Measurements from ENCODE around the gene ADAM29.

- no peak for TF ChIP-seq CTCF (IDR thresholded peaks at IDR 0.05)
- no peak for TF ChIP-seq POLR2A (IDR thresholded peaks at IDR 0.05)
- TF ChIP-seq POLR2AphosphoS5 (IDR thresholded peaks at IDR 0.05), result no peak
Observed at GRCh38 chr4:174972911-174973310, 54.8 kb downstream of the ADAM29 start.

All from sigmoid colon (tissue), 4 donors.